ENCODE data around the gene FKBP5. TPM values are rescaled to one million over a fixed set of nuclear protein-coding genes. Genes with fewer than 3 reads are reported as not detected.

The FKBP5 gene
- total and polyA plus RNA-seq, 2 donors (not counting 1 experiment from before 2014, with no cell fraction given): 10.9 to 16.3 TPM

- no peak overlapping the region for H3K9ac ChIP-seq (ENCODE audit: insufficient read depth, low read length)
- TF ChIP-seq CTCF (conservative IDR thresholded peaks at IDR 0.05 in 1 of 2, IDR thresholded peaks at IDR 0.05 in 1 of 2; ENCODE audit: low read depth in 1 of 2, low read length in 2 of 2) (no peak), EZH2 (IDR thresholded peaks at IDR 0.05; ENCODE audit: low read length, missing control alignments) (no peak)
- H3K4me1 ChIP-seq (ENCODE audit: control insufficient read depth, extremely low read depth, insufficient read depth, low read length): no peaks in the 10 kb centered on the region
- H3K27ac ChIP-seq (ENCODE audit: insufficient read depth, low read length): no peak overlapping the region
- no peaks in the 10 kb centered on the region for H3K9me3 ChIP-seq (ENCODE audit: control insufficient read depth, insufficient read depth, low read depth, low read length)
- no peak for DNase-seq (ENCODE audit: low read depth in 2 of 2)
- no peaks in the 10 kb centered on the region for H3K79me2 ChIP-seq (ENCODE audit: control insufficient read depth, insufficient read depth, low read length)
- no peaks in the 10 kb centered on the region for H3K36me3 ChIP-seq (ENCODE audit: control insufficient read depth, insufficient read depth, low read length)
- no peak overlapping the region for H3K4me3 ChIP-seq (replicated peaks in 1 of 4; ENCODE audit: control extremely low read depth in 1 of 4, insufficient read depth in 1 of 4, low read depth in 3 of 4, low read length in 4 of 4)
- no peak overlapping the region for H2AFZ ChIP-seq (ENCODE audit: low read length)
- no peak overlapping the region for H3K4me2 ChIP-seq (ENCODE audit: extremely low read depth, insufficient read depth, low read length)
- no peaks in the 10 kb centered on the region for H4K20me1 ChIP-seq (ENCODE audit: control insufficient read depth, extremely low read depth, insufficient read depth, low read length)
- H3K27me3 ChIP-seq (ENCODE audit: control insufficient read depth, insufficient read depth, low read length): peaks cover 27% of the 10 kb centered on the region
These were observed 121.9 kb downstream of the FKBP5 start for GRCh38 chr6:35566794-35567193.

- TF ChIP-seq EZH2 (IDR thresholded peaks at IDR 0.05; ENCODE audit: low read length, missing control alignments) (no peak), CTCF (conservative IDR thresholded peaks at IDR 0.05 in 1 of 2, IDR thresholded peaks at IDR 0.05 in 1 of 2; ENCODE audit: low read depth in 1 of 2, low read length in 2 of 2) (no peak)
- peaks cover 27% of the 10 kb centered on the region for H3K27me3 ChIP-seq (ENCODE audit: control insufficient read depth, insufficient read depth, low read length)
- H3K27ac ChIP-seq (ENCODE audit: insufficient read depth, low read length): no peak overlapping the region
- H3K4me1 ChIP-seq (ENCODE audit: control insufficient read depth, extremely low read depth, insufficient read depth, low read length): no peaks in the 10 kb centered on the region
- H3K9me3 ChIP-seq (ENCODE audit: control insufficient read depth, insufficient read depth, low read depth, low read length): no peaks in the 10 kb centered on the region
- no peak overlapping the region for H3K9ac ChIP-seq (ENCODE audit: insufficient read depth, low read length)
- no peaks in the 10 kb centered on the region for H3K36me3 ChIP-seq (ENCODE audit: control insufficient read depth, insufficient read depth, low read length)
- no peak for DNase-seq (ENCODE audit: low read depth in 2 of 2)
- H3K79me2 ChIP-seq (ENCODE audit: control insufficient read depth, insufficient read depth, low read length): no peaks in the 10 kb centered on the region
- no peak overlapping the region for H3K4me3 ChIP-seq (replicated peaks in 1 of 4; ENCODE audit: control extremely low read depth in 1 of 4, insufficient read depth in 1 of 4, low read depth in 3 of 4, low read length in 4 of 4)
- H3K4me2 ChIP-seq (ENCODE audit: extremely low read depth, insufficient read depth, low read length): no peak overlapping the region
- no peaks in the 10 kb centered on the region for H4K20me1 ChIP-seq (ENCODE audit: control insufficient read depth, extremely low read depth, insufficient read depth, low read length)
- no peak overlapping the region for H2AFZ ChIP-seq (ENCODE audit: low read length)
These were observed 124.0 kb downstream of the FKBP5 start for GRCh38 chr6:35564733-35565132.

- peak in 1 of 2 donors; percentile 52 for DNase-seq (ENCODE audit: low read depth in 2 of 2)
- H2AFZ ChIP-seq (ENCODE audit: low read length): no peak overlapping the region
- peaks cover 27% of the 10 kb centered on the region for H3K27me3 ChIP-seq (ENCODE audit: control insufficient read depth, insufficient read depth, low read length)
- H3K4me3 ChIP-seq (replicated peaks in 1 of 4; ENCODE audit: control extremely low read depth in 1 of 4, insufficient read depth in 1 of 4, low read depth in 3 of 4, low read length in 4 of 4): no peak overlapping the region
- no peaks in the 10 kb centered on the region for H4K20me1 ChIP-seq (ENCODE audit: control insufficient read depth, extremely low read depth, insufficient read depth, low read length)
- no peak overlapping the region for H3K9ac ChIP-seq (ENCODE audit: insufficient read depth, low read length)
- TF ChIP-seq EZH2 (IDR thresholded peaks at IDR 0.05; ENCODE audit: low read length, missing control alignments) (no peak), CTCF (conservative IDR thresholded peaks at IDR 0.05 in 1 of 2, IDR thresholded peaks at IDR 0.05 in 1 of 2; ENCODE audit: low read depth in 1 of 2, low read length in 2 of 2) (no peak)
- no peaks in the 10 kb centered on the region for H3K36me3 ChIP-seq (ENCODE audit: control insufficient read depth, insufficient read depth, low read length)
- no peaks in the 10 kb centered on the region for H3K9me3 ChIP-seq (ENCODE audit: control insufficient read depth, insufficient read depth, low read depth, low read length)
- no peaks in the 10 kb centered on the region for H3K4me1 ChIP-seq (ENCODE audit: control insufficient read depth, extremely low read depth, insufficient read depth, low read length)
- no peak overlapping the region for H3K4me2 ChIP-seq (ENCODE audit: extremely low read depth, insufficient read depth, low read length)
- no peaks in the 10 kb centered on the region for H3K79me2 ChIP-seq (ENCODE audit: control insufficient read depth, insufficient read depth, low read length)
- no peak overlapping the region for H3K27ac ChIP-seq (ENCODE audit: insufficient read depth, low read length)
These were observed 126.7 kb downstream of the FKBP5 start for GRCh38 chr6:35562060-35562459.

All from fibroblast of lung (primary cell).